Ureter (tissue), 1 donor: ENCODE results near the gene OLIG2. TPM values are rescaled to one million over a fixed set of nuclear protein-coding genes. Genes with fewer than 3 reads are reported as not detected.

Source experiments
- DNase-seq: peaks from one replicate; pipeline ENCODE4 v3.0.0-alpha.2; 2020; ENCODE audit warnings: low spot score
- total RNA-seq: library from RNA; stranded (reverse); gene quantifications from one replicate; pipeline ENCODE4 v1.2.4, GENCODE V29; 2023
- donor health status: DM: yes; HTN: yes; CAD: no.

OLIG2 gene
- total RNA-seq, 1 donor from 2014 or later, result not detected

DNA sequence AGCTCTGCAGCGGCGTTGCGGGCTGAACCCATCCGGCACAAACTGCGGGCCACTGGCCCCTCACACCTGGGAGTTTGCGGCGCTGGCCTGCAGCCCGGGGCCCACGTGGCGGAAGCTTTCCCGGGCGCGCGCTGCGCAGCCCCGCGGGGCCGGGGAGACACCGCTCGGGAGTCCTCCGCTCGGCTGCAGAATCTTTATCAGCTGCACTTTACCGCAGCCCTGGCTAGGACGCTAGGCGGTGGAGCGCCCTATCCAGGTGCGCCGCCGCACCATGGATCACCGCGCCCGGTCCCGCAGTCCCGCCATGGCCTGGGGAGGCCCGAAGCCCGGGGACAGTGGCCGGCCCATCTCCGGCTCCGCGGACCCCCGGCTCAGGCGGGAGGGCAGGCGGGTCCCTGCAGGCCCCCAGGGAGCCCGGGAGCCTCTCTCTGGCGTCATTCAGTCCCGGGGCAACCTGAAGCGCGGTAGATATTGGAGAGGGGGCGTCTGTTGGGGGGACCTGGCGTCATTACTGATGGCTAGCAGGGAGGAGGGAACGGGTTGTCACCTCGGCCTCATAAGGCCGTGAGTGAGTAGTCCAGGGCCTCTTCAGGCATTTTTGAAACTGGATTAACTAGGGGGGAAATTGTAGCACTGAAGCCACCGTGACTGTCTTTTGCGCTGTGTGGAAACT is 5.7 kb upstream of the OLIG2 start:
- DNase-seq, result no peak

DNA sequence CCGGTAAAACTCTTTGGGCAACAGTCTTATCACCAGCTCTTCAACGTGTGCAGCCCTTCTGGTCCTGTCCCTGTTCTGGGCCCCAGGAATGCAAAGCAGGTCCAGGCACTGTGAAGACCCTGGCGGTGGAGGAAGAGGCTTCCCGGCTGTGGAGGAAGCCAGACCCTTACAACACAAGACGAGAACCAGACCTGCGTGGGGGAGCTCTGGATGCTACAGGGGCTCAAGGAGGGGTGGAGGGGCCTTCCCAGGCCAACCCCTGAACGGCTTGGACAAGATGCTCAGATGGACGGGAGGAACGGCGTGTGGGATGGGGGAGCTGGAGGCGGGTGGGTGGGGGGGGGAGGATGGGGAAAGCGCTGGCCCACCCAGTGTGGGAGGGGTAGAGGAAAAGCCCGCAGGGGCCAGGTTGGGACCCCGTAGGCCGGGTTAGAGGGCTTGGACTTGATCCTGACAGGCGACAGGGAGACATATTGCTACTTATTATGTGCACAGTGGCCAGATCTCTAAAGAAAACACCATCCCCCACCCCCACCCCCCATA is 5.1 kb upstream of the OLIG2 start:
- no peak for DNase-seq

DNA sequence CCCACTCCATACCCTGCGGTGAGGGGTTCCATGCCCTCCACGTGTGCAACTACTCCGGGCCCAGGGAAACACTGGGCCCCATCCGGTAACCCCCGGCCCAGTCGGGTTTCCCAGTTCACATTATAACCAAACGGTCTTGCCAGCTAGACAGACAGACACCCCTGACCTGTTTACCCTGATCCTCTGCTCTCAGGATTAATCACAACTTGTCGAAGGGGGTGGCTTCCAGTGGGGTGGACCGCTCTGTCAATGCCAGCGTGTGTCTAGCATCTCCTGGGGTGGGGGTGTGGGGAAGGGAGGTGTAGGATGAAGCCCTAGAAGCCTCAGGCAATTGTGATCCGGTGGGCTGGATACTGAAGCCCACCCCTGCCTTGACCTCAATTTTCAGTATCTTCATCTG is 4.6 kb upstream of the OLIG2 start:
- DNase-seq, result no peak

DNA sequence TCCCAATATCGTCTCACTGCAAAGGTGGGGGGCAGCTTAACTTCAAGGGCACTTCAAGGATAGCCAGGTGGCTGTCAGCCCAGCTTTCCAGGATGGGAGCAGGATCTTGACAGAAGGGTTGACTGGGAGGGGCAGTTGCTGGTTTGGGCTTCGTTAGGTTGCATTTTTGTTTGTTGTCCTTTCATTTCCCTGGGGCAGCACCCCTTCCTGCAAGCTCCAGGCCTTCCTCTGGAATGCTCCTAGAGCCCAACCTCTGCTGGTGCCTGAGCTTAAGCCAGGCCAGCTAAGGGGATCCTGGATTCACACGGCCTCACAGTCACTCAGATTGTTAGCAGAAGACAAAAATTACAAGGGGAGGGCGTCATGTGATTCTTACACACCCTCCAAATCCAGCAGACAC is 4.1 kb upstream of the OLIG2 start:
- no peak for DNase-seq

GRCh38 chr21:33022489-33022827 is 3.3 kb upstream of the OLIG2 start:
- DNase-seq, result no peak

GRCh38 chr21:33022828-33023573 is 2.7 kb upstream of the OLIG2 start:
- no peak for DNase-seq

DNA sequence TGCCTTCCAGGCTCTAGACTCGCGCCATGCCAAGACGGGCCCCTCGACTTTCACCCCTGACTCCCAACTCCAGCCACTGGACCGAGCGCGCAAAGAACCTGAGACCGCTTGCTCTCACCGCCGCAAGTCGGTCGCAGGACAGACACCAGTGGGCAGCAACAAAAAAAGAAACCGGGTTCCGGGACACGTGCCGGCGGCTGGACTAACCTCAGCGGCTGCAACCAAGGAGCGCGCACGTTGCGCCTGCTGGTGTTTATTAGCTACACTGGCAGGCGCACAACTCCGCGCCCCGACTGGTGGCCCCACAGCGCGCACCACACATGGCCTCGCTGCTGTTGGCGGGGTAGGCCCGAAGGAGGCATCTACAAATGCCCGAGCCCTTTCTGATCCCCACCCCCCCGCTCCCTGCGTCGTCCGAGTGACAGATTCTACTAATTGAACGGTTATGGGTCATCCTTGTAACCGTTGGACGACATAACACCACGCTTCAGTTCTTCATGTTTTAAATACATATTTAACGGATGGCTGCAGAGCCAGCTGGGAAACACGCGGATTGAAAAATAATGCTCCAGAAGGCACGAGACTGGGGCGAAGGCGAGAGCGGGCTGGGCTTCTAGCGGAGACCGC is 2.0 kb upstream of the OLIG2 start:
- no peak for DNase-seq

DNA sequence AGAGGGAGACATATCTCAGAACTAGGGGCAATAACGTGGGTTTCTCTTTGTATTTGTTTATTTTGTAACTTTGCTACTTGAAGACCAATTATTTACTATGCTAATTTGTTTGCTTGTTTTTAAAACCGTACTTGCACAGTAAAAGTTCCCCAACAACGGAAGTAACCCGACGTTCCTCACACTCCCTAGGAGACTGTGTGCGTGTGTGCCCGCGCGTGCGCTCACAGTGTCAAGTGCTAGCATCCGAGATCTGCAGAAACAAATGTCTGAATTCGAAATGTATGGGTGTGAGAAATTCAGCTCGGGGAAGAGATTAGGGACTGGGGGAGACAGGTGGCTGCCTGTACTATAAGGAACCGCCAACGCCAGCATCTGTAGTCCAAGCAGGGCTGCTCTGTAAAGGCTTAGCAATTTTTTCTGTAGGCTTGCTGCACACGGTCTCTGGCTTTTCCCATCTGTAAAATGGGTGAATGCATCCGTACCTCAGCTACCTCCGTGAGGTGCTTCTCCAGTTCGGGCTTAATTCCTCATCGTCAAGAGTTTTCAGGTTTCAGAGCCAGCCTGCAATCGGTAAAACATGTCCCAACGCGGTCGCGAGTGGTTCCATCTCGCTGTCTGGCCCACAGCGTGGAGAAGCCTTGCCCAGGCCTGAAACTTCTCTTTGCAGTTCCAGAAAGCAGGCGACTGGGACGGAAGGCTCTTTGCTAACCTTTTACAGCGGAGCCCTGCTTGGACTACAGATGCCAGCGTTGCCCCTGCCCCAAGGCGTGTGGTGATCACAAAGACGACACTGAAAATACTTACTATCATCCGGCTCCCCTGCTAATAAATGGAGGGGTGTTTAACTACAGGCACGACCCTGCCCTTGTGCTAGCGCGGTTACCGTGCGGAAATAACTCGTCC is 1.3 kb upstream of the OLIG2 start:
- DNase-seq, result no peak

DNA sequence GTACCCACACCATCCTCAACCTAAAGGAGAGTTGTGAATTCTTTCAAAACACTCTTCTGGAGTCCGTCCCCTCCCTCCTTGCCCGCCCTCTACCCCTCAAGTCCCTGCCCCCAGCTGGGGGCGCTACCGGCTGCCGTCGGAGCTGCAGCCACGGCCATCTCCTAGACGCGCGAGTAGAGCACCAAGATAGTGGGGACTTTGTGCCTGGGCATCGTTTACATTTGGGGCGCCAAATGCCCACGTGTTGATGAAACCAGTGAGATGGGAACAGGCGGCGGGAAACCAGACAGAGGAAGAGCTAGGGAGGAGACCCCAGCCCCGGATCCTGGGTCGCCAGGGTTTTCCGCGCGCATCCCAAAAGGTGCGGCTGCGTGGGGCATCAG is 638 bp upstream of the OLIG2 start:
- no peak for DNase-seq

GRCh38 chr21:33026443-33026858 is 716 bp downstream of the OLIG2 start:
- no peak for DNase-seq

GRCh38 chr21:33026878-33027400 is 1.2 kb downstream of the OLIG2 start:
- DNase-seq, result no peak

GRCh38 chr21:33027401-33028286 is 1.9 kb downstream of the OLIG2 start:
- no peak for DNase-seq

DNA sequence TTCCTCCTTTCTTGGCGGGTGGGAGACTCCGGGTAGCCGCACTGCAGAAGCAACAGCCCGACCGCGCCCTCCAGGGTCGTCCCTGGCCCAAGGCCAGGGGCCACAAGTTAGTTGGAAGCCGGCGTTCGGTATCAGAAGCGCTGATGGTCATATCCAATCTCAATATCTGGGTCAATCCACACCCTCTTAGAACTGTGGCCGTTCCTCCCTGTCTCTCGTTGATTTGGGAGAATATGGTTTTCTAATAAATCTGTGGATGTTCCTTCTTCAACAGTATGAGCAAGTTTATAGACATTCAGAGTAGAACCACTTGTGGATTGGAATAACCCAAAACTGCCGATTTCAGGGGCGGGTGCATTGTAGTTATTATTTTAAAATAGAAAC is 2.5 kb downstream of the OLIG2 start:
- DNase-seq, result no peak

DNA sequence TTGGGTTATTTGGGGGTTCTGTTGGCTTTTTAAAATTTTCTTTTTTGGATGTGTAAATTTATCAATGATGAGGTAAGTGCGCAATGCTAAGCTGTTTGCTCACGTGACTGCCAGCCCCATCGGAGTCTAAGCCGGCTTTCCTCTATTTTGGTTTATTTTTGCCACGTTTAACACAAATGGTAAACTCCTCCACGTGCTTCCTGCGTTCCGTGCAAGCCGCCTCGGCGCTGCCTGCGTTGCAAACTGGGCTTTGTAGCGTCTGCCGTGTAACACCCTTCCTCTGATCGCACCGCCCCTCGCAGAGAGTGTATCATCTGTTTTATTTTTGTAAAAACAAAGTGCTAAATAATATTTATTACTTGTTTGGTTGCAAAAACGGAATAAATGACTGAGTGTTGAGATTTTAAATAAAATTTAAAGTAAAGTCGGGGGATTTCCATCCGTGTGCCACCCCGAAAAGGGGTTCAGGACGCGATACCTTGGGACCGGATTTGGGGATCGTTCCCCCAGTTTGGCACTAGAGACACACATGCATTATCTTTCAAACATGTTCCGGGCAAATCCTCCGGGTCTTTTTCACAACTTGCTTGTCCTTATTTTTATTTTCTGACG is 3.1 kb downstream of the OLIG2 start:
- DNase-seq, result no peak

DNA sequence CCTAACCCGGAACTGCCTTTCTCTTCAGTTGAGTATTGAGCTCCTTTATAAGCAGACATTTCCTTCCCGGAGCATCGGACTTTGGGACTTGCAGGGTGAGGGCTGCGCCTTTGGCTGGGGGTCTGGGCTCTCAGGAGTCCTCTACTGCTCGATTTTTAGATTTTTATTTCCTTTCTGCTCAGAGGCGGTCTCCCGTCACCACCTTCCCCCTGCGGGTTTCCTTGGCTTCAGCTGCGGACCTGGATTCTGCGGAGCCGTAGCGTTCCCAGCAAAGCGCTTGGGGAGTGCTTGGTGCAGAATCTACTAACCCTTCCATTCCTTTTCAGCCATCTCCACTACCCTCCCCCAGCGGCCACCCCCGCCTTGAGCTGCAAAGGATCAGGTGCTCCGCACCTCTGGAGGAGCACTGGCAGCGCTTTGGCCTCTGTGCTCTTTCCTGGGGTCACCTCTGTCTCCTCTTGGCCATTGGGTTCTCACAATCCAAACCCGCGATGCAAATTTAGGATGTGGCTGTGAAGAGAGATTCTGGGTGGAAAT is 3.7 kb downstream of the OLIG2 start:
- no peak for DNase-seq

DNA sequence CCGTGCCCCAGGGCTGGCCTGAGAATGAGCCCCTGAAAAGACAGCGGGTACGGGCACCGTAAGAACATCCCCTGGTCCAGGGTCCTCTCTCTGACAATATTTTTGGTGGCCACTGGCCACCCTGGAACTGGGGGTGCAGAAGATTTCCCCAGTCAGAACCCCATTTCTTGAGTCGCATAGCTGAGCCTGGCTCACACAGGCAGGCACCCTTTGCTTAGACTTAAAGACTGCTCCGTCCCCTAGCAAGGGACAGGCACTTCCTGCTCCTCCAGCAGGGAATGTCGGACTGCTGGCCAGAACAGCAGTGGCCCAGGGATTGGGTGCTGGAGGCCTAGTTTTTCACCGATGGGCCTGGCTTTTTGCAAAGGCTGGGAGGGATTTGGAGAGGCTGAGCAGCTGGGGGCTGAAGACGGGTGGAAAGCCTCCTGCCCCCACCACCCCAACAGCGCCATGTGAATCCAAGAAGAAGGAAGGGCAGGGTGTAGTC is 4.3 kb downstream of the OLIG2 start:
- no peak for DNase-seq

DNA sequence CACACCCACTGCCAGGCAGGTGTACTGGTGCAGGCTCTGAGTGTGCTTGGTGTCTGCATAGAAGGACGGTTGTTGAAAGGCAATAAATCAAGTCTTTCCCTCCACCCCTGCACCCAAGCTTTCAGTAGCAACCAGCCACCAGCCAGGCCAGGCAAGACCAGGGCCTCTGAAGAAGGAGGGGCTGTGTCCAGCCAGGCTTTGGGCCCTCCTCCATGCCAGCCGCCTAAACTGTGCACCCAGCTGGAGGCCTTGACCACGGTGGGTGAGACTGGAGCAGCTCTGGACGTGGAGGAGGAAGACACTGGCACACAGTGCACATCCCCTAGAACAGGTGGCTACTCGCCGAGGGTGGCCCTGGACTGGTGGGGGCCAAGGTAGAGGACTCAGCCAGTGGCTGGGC is 4.9 kb downstream of the OLIG2 start:
- no peak for DNase-seq

GRCh38 chr21:33031152-33031911 is 5.6 kb downstream of the OLIG2 start:
- DNase-seq, result no peak

- DNase-seq, result no peak
These were observed 6.8 kb downstream of the OLIG2 start for GRCh38 chr21:33032434-33033047.
